Erythroblast (primary cell): ENCODE measurements around the gene MAN1C1.

ENCODE experiments used
- GATA1 ChIP-seq: IDR thresholded peaks from 2 replicates; pipeline ENCODE4 v1.6.1; 2011; ENCODE audit warnings: low read depth, mild to moderate bottlenecking, control low read depth, low read length, moderate library complexity
- POLR2A ChIP-seq: IDR thresholded peaks from 2 replicates; pipeline ENCODE4 v1.6.1; 2011; ENCODE audit warnings: mild to moderate bottlenecking, low read length

- TF ChIP-seq POLR2A, result no peak
- TF ChIP-seq GATA1, result no peak
Measured at GRCh38 chr1:25739341-25739740, 122.8 kb downstream of the MAN1C1 start.
